ENCODE results near the gene PCSK1N.

PCSK1N gene

GRCh38 chrX:48782795-48783194 lies 52.6 kb downstream of the PCSK1N start:
- Histone ChIP-seq H3K79me2 (ENCODE audit: insufficient read depth, low read length) (no peaks in the 10 kb centered on the region), H4K20me1 (ENCODE audit: low read depth, low read length) (no peaks in the 10 kb centered on the region), H3K9me3 (ENCODE audit: insufficient read depth, low read length) (no peaks in the 10 kb centered on the region), H3K36me3 (ENCODE audit: low read length) (no peaks in the 10 kb centered on the region), H3F3A (ENCODE audit: insufficient read depth) (no peaks in the 10 kb centered on the region), H3K9me2 (replicated peaks; ENCODE audit: insufficient read depth, low read length) (no peaks in the 10 kb centered on the region), H3K4me2 (ENCODE audit: low read depth, low read length, poor library complexity, severe bottlenecking) (no peak overlapping the region), H3K27me3 (ENCODE audit: low read length) (no peaks in the 10 kb centered on the region), H3K9ac (ENCODE audit: low read length) (no peak overlapping the region), H2AFZ (ENCODE audit: low read depth, low read length, severe bottlenecking) (no peak overlapping the region), H3K27ac (ENCODE audit: low read depth, low read length) (no peak overlapping the region), H3K4me3 (ENCODE audit: insufficient read depth, low read length, poor library complexity, severe bottlenecking) (no peak overlapping the region)
- TF ChIP-seq EZH2phosphoT487 (conservative IDR thresholded peaks at IDR 0.05; ENCODE audit: low read length), result no peak
- TF ChIP-seq CTCF (IDR thresholded peaks at IDR 0.05; ENCODE audit: insufficient read depth, low read length, poor library complexity, severe bottlenecking), result no peak

GRCh38 chrX:48782216-48782615 lies 53.2 kb downstream of the PCSK1N start:
- no peaks in the 10 kb centered on the region for H3K9me3 ChIP-seq (ENCODE audit: insufficient read depth, low read length)
- H3K79me2 ChIP-seq (ENCODE audit: insufficient read depth, low read length), result no peaks in the 10 kb centered on the region
- H3K27ac ChIP-seq (ENCODE audit: low read depth, low read length), result no peak overlapping the region
- no peak for TF ChIP-seq EZH2phosphoT487 (conservative IDR thresholded peaks at IDR 0.05; ENCODE audit: low read length)
- TF ChIP-seq CTCF (IDR thresholded peaks at IDR 0.05; ENCODE audit: insufficient read depth, low read length, poor library complexity, severe bottlenecking), result no peak
- no peak overlapping the region for H3K4me3 ChIP-seq (ENCODE audit: insufficient read depth, low read length, poor library complexity, severe bottlenecking)
- no peak overlapping the region for H3K9ac ChIP-seq (ENCODE audit: low read length)
- H3K4me2 ChIP-seq (ENCODE audit: low read depth, low read length, poor library complexity, severe bottlenecking), result no peak overlapping the region
- no peaks in the 10 kb centered on the region for H3K36me3 ChIP-seq (ENCODE audit: low read length)
- no peaks in the 10 kb centered on the region for H3K27me3 ChIP-seq (ENCODE audit: low read length)
- no peak overlapping the region for H2AFZ ChIP-seq (ENCODE audit: low read depth, low read length, severe bottlenecking)
- H3F3A ChIP-seq (ENCODE audit: insufficient read depth), result no peaks in the 10 kb centered on the region
- H3K9me2 ChIP-seq (replicated peaks; ENCODE audit: insufficient read depth, low read length), result no peaks in the 10 kb centered on the region
- no peaks in the 10 kb centered on the region for H4K20me1 ChIP-seq (ENCODE audit: low read depth, low read length)

GRCh38 chrX:48781705-48782104 lies 53.7 kb downstream of the PCSK1N start:
- TF ChIP-seq CTCF (IDR thresholded peaks at IDR 0.05; ENCODE audit: insufficient read depth, low read length, poor library complexity, severe bottlenecking) (no peak), EZH2phosphoT487 (conservative IDR thresholded peaks at IDR 0.05; ENCODE audit: low read length) (no peak)
- Histone ChIP-seq H3F3A (ENCODE audit: insufficient read depth) (no peaks in the 10 kb centered on the region), H3K36me3 (ENCODE audit: low read length) (no peaks in the 10 kb centered on the region), H4K20me1 (ENCODE audit: low read depth, low read length) (no peaks in the 10 kb centered on the region), H3K9me3 (ENCODE audit: insufficient read depth, low read length) (no peaks in the 10 kb centered on the region), H3K4me2 (ENCODE audit: low read depth, low read length, poor library complexity, severe bottlenecking) (no peak overlapping the region), H3K27ac (ENCODE audit: low read depth, low read length) (no peak overlapping the region), H3K9me2 (replicated peaks; ENCODE audit: insufficient read depth, low read length) (no peaks in the 10 kb centered on the region), H2AFZ (ENCODE audit: low read depth, low read length, severe bottlenecking) (no peak overlapping the region), H3K27me3 (ENCODE audit: low read length) (no peaks in the 10 kb centered on the region), H3K4me3 (ENCODE audit: insufficient read depth, low read length, poor library complexity, severe bottlenecking) (no peak overlapping the region), H3K79me2 (ENCODE audit: insufficient read depth, low read length) (no peaks in the 10 kb centered on the region), H3K9ac (ENCODE audit: low read length) (no peak overlapping the region)

Measured in SU-DHL-6 (cell line).